Fibroblast of upper back skin (primary cell): Measurements from ENCODE around the gene KRT2.
A peak's percentile ranks its signal among the peaks of the same experiment; 100 is the strongest.

Experiments used
- DNase-seq: peaks from one replicate; pipeline ENCODE4 v3.0.0-alpha.2; 2013

Gene KRT2

GRCh38 chr12:52636189-52636588, 15.8 kb downstream of the KRT2 start:
- no peak for DNase-seq

DNA sequence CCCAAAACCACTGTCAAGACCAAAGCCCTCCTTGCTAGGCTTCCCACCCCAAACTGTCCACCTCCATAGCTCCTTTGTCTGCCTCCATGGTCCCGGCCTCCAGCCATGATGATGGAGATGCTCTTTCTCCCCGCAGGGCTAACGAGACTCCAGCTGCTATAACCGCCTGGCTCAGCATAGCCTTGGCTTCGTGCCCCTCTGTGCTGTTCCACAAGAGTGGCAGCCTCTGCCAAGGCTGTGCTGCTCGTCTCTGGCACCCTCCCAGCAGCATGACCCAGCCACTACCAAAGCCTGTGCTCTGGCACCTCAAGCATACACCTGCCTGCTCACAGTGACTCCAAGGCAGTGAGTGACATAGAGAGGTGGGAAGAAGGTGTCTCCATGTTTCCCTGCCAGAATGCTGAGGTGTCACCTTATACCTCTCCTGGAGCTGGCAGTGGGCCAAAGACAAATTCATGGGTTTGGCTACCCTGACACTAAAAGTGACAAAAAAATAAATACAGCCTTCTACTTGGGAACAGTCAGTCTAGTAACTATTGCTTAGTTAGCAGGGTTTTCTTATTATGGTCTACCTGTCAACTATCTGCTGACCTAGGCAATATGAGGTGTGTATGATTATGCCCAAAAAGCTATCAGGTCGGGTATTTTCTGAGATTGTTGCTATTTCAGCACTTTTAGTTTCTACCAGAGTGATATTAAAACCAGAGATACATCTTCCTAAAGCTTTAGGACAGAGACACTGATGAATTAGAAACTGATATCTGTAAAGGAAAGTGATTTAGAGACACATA, 17.6 kb downstream of the KRT2 start:
- no peak for DNase-seq

DNA sequence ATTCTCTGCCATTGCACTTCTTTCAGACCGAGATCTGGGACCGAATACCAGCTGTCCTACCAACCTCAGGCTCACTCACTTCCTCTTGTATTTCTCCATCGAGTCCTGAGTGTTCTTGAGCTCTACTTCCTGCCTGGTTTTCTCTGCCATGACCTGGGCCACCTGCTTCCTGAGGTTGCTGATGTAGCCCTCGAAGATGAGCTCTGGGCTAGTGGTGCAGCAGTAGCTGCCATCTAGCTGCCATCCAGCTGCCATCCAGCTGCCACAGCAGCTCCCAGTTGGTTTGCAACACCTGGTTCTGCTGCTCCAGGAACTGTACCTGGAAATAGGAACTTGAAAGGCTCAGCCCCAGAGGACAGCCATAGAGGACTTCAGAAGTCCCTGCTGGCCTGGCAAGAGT, 18.6 kb downstream of the KRT2 start:
- no peak for DNase-seq

- DNase-seq, result no peak
These were observed 19.4 kb downstream of the KRT2 start for GRCh38 chr12:52632656-52633055.

- DNase-seq, result no peak
These were observed 20.1 kb downstream of the KRT2 start for GRCh38 chr12:52631676-52632459.

GRCh38 chr12:52631264-52631663, 20.7 kb downstream of the KRT2 start:
- no peak for DNase-seq

DNA sequence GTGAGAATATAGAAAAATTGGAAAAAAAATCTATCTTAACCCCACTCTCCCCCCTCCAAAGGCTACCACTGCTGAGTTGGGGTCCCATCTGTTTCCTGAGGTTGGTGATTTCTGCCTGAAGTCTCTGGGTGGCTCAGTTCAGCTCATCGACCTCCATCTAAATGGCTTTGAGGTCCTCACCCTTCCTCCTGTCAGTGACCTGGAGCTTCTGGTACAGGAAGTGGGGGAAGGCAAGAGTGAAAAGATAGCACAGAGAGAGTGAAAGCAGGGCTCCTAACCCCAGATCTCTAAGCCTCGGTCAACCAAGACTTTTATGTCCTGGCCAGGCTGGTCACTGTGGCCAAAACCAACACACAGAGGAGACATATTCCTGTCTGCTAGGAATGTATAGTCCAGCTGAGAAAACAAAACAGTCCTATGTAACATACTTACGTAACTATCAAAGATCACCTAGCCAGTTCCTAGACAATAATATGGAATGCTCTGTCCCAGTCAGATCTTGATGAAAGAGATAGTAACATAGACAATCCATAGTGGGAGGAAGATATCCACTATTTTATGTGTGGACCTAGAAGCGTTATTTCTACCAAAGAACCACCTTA, 21.3 kb downstream of the KRT2 start:
- DNase-seq, result no peak

- DNase-seq, result no peak
These were observed 22.0 kb downstream of the KRT2 start for GRCh38 chr12:52630008-52630500.

- DNase-seq, result no peak
These were observed 22.6 kb downstream of the KRT2 start for GRCh38 chr12:52629281-52630007.

GRCh38 chr12:52628841-52629240, 23.2 kb downstream of the KRT2 start:
- no peak for DNase-seq

DNA sequence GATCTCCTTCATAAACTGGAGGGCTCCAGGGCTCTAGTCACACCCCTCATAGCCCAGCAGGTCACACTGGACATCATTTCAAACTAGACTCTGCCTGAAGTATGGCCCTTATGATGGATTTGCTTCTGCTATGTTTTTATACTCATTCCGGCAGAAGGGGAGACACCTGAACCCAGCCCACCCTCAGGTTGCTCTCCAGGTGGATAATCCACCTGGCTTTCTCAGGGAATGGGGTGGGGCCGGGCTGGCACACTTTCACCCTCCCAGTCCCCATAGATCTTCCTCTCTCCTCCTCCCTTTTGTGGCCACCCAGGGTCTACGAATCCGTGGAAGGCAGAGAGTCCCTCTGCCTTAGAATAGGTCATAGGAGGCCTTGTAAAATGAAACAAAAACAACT, 23.9 kb downstream of the KRT2 start:
- no peak for DNase-seq

- DNase-seq, result no peak
These were observed 24.5 kb downstream of the KRT2 start for GRCh38 chr12:52627395-52628110.

- no peak for DNase-seq
These were observed 29.7 kb downstream of the KRT2 start for GRCh38 chr12:52622349-52622748.

DNA sequence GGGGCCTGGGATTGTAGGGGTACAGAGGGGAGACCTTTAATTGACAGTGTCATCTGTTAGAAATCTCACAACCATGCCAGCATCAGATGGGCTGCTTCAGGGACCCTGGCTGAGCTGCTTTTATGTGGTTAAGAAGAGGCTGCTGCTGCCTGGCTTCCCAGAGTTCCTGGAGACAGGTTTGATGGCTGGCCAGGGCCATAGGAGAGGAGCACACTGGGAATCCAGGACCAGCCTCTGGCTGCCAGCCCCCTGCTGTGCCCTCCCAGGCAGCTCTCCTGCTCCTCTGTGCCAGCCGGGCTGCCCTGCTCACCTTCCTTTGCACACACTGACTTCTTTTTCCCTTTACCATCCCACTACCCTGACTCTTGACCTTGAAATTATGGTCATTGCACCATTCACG, 33.1 kb downstream of the KRT2 start:
- DNase-seq, result no peak

- no peak for DNase-seq
These were observed 33.8 kb downstream of the KRT2 start, which contains the start of gene KRT73 for GRCh38 chr12:52618216-52618615. Gene KRT73, minus strand, starts transcription at chr12:52618559. Its CDS starts 35 bp downstream, at chr12:52618524.

DNA sequence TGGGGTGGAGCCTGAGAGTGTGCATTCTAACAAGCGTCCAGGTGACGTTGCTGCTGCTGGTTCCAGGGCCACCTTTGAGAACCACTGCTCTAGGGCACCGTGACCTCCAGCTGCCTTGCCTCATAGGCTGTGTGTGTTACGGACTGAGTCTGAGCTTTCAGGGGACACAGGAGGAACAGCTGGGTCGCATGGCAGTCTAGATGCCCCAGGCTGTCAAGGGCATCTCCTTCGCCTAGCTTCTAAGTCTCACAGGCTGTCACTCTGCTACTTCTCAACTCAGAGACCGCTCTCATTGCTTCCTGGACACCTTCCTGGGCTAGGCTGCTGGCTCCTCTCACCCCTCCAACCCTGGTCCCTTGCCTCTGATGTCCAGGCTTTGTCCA, 34.6 kb downstream of the KRT2 start:
- no peak for DNase-seq

- no peak for DNase-seq
These were observed 35.2 kb downstream of the KRT2 start for GRCh38 chr12:52616680-52617402.

GRCh38 chr12:52615912-52616311, 36.1 kb downstream of the KRT2 start:
- no peak for DNase-seq

DNA sequence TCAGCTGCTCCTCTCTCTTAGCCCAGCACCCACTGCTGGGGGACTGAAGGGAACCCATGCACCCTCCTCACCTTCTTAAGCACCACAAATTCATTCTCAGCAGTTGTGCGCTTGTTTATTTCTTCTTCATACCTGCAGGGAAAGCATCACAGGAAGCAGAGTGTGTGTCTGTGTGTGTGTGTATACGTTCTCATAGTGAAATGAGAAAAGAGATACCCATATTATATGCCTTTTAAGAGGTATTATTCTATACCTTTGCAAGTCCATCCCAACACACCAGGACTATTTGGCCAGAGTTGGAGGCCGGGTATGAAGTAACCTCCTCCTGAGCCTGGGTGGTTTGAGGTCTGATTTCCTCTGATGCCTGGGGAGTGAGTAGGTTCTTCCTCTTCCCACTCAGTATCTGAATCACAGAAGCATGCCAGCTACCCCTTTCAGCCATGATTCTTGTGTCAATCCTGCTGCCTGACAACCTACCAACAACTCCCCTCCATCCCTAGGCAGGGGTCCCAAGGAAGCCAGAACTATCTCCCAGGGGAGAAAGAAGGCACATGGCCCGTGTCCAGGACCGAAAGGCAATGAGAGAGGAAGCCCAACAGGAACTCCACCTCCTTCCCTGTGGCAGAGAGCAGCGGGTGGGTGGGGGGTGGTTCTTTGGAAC, 36.7 kb downstream of the KRT2 start:
- peak; percentile 4 for DNase-seq

- no peak for DNase-seq
These were observed 37.4 kb downstream of the KRT2 start for GRCh38 chr12:52614381-52615207.
